Measurements from ENCODE around the gene MYEF2. TPM values are rescaled to one million over a fixed set of nuclear protein-coding genes. Genes with fewer than 3 reads are reported as not detected.

MYEF2 gene
- total RNA-seq, 4 donors from 2014 or later: 26.8 to 59.0 (median 34.5) TPM

GRCh38 chr15:48221261-48221660 lies 43.2 kb upstream of the MYEF2 start:
- Histone ChIP-seq H3K4me3 (no peak overlapping the region), H3K36me3 (no peaks in the 10 kb centered on the region), H3K27ac (no peak overlapping the region), H3K27me3 (no peaks in the 10 kb centered on the region), H3K4me1 (no peaks in the 10 kb centered on the region), H3K9me3 (no peaks in the 10 kb centered on the region)
- no peak for TF ChIP-seq POLR2A (IDR thresholded peaks at IDR 0.05)
- no peak for TF ChIP-seq EP300 (IDR thresholded peaks at IDR 0.05)
- no peak for TF ChIP-seq CTCF (IDR thresholded peaks at IDR 0.05)
- no peak for DNase-seq (ENCODE audit: low spot score in 2 of 2)
- WGBS, 2 donors: 13 to 16% methylated on average over 1 of the region's 1 CpG

GRCh38 chr15:48205981-48206380 lies 27.9 kb upstream of the MYEF2 start, which contains the start of gene SLC12A1:
SLC12A1 (plus strand) TSS chr15:48206302; CDS start chr15:48207720, 1,418 bp downstream.
- no peaks in the 10 kb centered on the region for H3K4me1 ChIP-seq
- no peak within 1 kb of the TSS for H3K4me3 ChIP-seq
- no peaks in the 10 kb centered on the region for H3K9me3 ChIP-seq
- WGBS, 2 donors: 90 to 94% methylated on average over 1 of the region's 1 CpG
- no peak for DNase-seq (ENCODE audit: low spot score in 2 of 2)
- TF ChIP-seq EP300 (IDR thresholded peaks at IDR 0.05) (no peak), CTCF (IDR thresholded peaks at IDR 0.05) (no peak), POLR2A (IDR thresholded peaks at IDR 0.05) (no peak)
- no peak within 1 kb of the TSS for H3K27ac ChIP-seq
- H3K27me3 ChIP-seq: no peaks in the 10 kb centered on the region
- H3K36me3 ChIP-seq: no peaks in the 10 kb centered on the region

- WGBS, 2 donors: 86 to 87% methylated on average over 1 of the region's 1 CpG
Observed at GRCh38 chr15:48202068-48202467, 24.0 kb upstream of the MYEF2 start.

GRCh38 chr15:48191574-48192225 lies 13.6 kb upstream of the MYEF2 start, which contains the start of gene CTXN2:
CTXN2 (plus strand) TSS chr15:48191665; CDS start chr15:48201301, 9,636 bp downstream.
- Histone ChIP-seq H3K27me3 (peaks cover 0 to 21% of the 10 kb centered on the region in 2 donors), H3K4me1 (peaks cover 0 to 9% (median 0%) of the 10 kb centered on the region in 4 donors), H3K27ac (no peak within 1 kb of the TSS), H3K36me3 (no peaks in the 10 kb centered on the region), H3K9me3 (no peaks in the 10 kb centered on the region), H3K4me3 (no peak within 1 kb of the TSS)
- TF ChIP-seq CTCF (IDR thresholded peaks at IDR 0.05) (no peak), POLR2A (IDR thresholded peaks at IDR 0.05) (no peak), EP300 (IDR thresholded peaks at IDR 0.05) (no peak)
- no peak for DNase-seq (ENCODE audit: low spot score in 2 of 2)
- 8 to 10% methylated on average over 31 of the region's 31 CpGs for WGBS, 2 donors

More at GRCh38 chr15:48202068-48202467, 24.0 kb upstream of the MYEF2 start:
- H3K4me3 ChIP-seq: no peak overlapping the region
- no peak for DNase-seq (ENCODE audit: low spot score in 2 of 2)
- no peak for TF ChIP-seq POLR2A (IDR thresholded peaks at IDR 0.05)
- H3K27me3 ChIP-seq: no peaks in the 10 kb centered on the region
- no peaks in the 10 kb centered on the region for H3K4me1 ChIP-seq
- no peak overlapping the region for H3K27ac ChIP-seq
- no peaks in the 10 kb centered on the region for H3K36me3 ChIP-seq
- H3K9me3 ChIP-seq: no peaks in the 10 kb centered on the region

GRCh38 chr15:48190932-48191573 lies 13.0 kb upstream of the MYEF2 start:
- H3K36me3 ChIP-seq: no peaks in the 10 kb centered on the region
- TF ChIP-seq EP300 (IDR thresholded peaks at IDR 0.05) (no peak), POLR2A (IDR thresholded peaks at IDR 0.05) (no peak), CTCF (IDR thresholded peaks at IDR 0.05) (no peak)
- DNase-seq (ENCODE audit: low spot score in 2 of 2): peak; percentile 22 to 64
- H3K9me3 ChIP-seq: no peaks in the 10 kb centered on the region
- peaks cover 0 to 9% (median 0%) of the 10 kb centered on the region in 4 donors for H3K4me1 ChIP-seq
- peaks cover 0 to 21% of the 10 kb centered on the region in 2 donors for H3K27me3 ChIP-seq
- 4% methylated on average over 15 of the region's 15 CpGs for WGBS, 2 donors
- H3K4me3 ChIP-seq: no peak overlapping the region
- H3K27ac ChIP-seq: no peak overlapping the region

All from tibial nerve (tissue), 4 donors.